HCT116 (cell line): ENCODE data around the gene KIF7. TPM values are rescaled to one million over a fixed set of nuclear protein-coding genes. Genes with fewer than 3 reads are reported as not detected.

Experiments
- ATAC-seq: fragments of 200-7000 bp; cut with Tn5 transposase; 2 replicates; pipeline ENCODE4 v1.9.1; 2020; ENCODE audit warnings: mild to moderate bottlenecking, moderate library complexity
- BruUV-seq: library from RNA; stranded (reverse); fragments of 400-500 nt; replicated peaks from 2 replicates; lab custom pipeline; 2021; lab: Mats Ljungman, UMichigan
- CTCF ChIA-PET: fragments of 300-600 bp; sonication (Branson Sonifier 250); formaldehyde crosslinking; loops from one replicate; lab custom pipeline; 2021; ENCODE audit warnings: antibody characterized with exemption; lab: Charles Lee
- POLR2A ChIA-PET: fragments of 300-600, 350-600 bp; sonication (Branson Sonifier 250); formaldehyde crosslinking; loops from one replicate; lab custom pipeline; 2021; ENCODE audit warnings: antibody characterized with exemption; lab: Charles Lee
- RAD21 ChIA-PET, 2 experiments: fragments of 300-600 bp; sonication (Branson Sonifier 250); formaldehyde crosslinking; loops; one replicate each; lab custom pipeline; 2023; ENCODE audit warnings: low total read pairs in 2 of 2; ENCODE audit not compliant: uncharacterized antibody in 2 of 2, unreplicated experiment in 2 of 2, low non-redundant PET in 1 of 2; lab: Charles Lee
- DNase-seq: peaks from one replicate; pipeline ENCODE4 v3.0.0-alpha.2; 2010; ENCODE audit warnings: low read depth, low spot score
- H2AFZ ChIP-seq: fragments of 200-600 bp; shearing (Covaris generic), sonication (generic); 2 replicates; pipeline ENCODE4 v1.6.1; 2017; ENCODE audit warnings: low read depth, mixed run types, mixed read lengths, antibody characterized with exemption, low read length; ENCODE audit not compliant: poor library complexity, severe bottlenecking
- H3K27ac ChIP-seq: 2 replicates; pipeline ENCODE4 v1.5.1; 2012; ENCODE audit warnings: low read depth, low read length
- H3K27me3 ChIP-seq: fragments of 200-600 bp; sonication (generic); 2 replicates; pipeline ENCODE4 v1.6.1; 2016; ENCODE audit warnings: mixed run types, low read length, mixed read lengths; ENCODE audit not compliant: insufficient read depth
- H3K36me3 ChIP-seq, 2 experiments: fragments of 200-500 bp in 1 of 2; fragments of 200-600 bp in 1 of 2; sonication (Bioruptor generic) in 1 of 2; sonication (generic) in 1 of 2; 2 replicates each; pipeline versions ENCODE4 v1.5.1 to v1.6.1; 2014 to 2016; ENCODE audit warnings: low read length in 2 of 2, inconsistent platforms in 1 of 2, mixed read lengths in 1 of 2, mixed run types in 1 of 2; ENCODE audit not compliant: insufficient read depth in 2 of 2, control insufficient read depth in 1 of 2
- H3K4me1 ChIP-seq, 2 experiments: fragments of 200-600 bp in 1 of 2; sonication (generic) in 1 of 2; 2 replicates each; pipeline versions ENCODE4 v1.5.1 to v1.6.1; 2012 to 2017; ENCODE audit warnings: low read length in 2 of 2, inconsistent platforms in 1 of 2, mild to moderate bottlenecking in 1 of 2, mixed read lengths in 1 of 2, mixed run types in 1 of 2, moderate library complexity in 1 of 2; ENCODE audit not compliant: insufficient read depth in 2 of 2, control insufficient read depth in 1 of 2
- H3K4me2 ChIP-seq: fragments of 200-600 bp; sonication (generic); 2 replicates; pipeline ENCODE4 v1.6.1; 2017; ENCODE audit warnings: mixed run types, low read length, mixed read lengths
- H3K4me3 ChIP-seq, 2 experiments: fragments of 200-600 bp in 1 of 2; sonication (generic) in 1 of 2; replicated peaks in 1 of 2; 2 replicates each; pipeline ENCODE4 v1.5.1; 2011 to 2016; ENCODE audit warnings: low read length in 2 of 2, control low read depth in 1 of 2, low read depth in 1 of 2, mild to moderate bottlenecking in 1 of 2, mixed read lengths in 1 of 2, mixed run types in 1 of 2
- H3K79me2 ChIP-seq: fragments of 200-600 bp; sonication (generic); 2 replicates; pipeline ENCODE4 v1.6.1; 2017; ENCODE audit warnings: mild to moderate bottlenecking, mixed run types, low read length, moderate library complexity, mixed read lengths; ENCODE audit not compliant: insufficient read depth
- H3K9ac ChIP-seq: fragments of 200-600 bp; sonication (generic); 2 replicates; pipeline ENCODE4 v1.6.1; 2016; ENCODE audit warnings: low read length, mixed read lengths
- H3K9me2 ChIP-seq: fragments of 200-600 bp; sonication (generic), shearing (Covaris generic); 2 replicates; pipeline ENCODE4 v1.6.1; 2017; ENCODE audit warnings: mixed run types, mild to moderate bottlenecking, moderate library complexity; ENCODE audit not compliant: insufficient read depth
- H3K9me3 ChIP-seq, 2 experiments: fragments of 200-500 bp in 1 of 2; fragments of 200-600 bp in 1 of 2; sonication (Bioruptor generic) in 1 of 2; sonication (generic) in 1 of 2; 2 replicates each; pipeline ENCODE4 v1.6.1; 2014 to 2017; ENCODE audit warnings: low read length in 2 of 2, mixed read lengths in 2 of 2, inconsistent platforms in 1 of 2, low read depth in 1 of 2, mild to moderate bottlenecking in 1 of 2, mixed run types in 1 of 2, moderate library complexity in 1 of 2; ENCODE audit not compliant: control insufficient read depth in 1 of 2, insufficient read depth in 1 of 2
- H4K20me1 ChIP-seq: fragments of 200-600 bp; sonication (generic), shearing (Covaris generic); 2 replicates; pipeline ENCODE4 v1.6.1; 2017; ENCODE audit warnings: mixed run types, mild to moderate bottlenecking, moderate library complexity; ENCODE audit not compliant: insufficient read depth
- ATF3 ChIP-seq: IDR thresholded peaks from 2 replicates; pipeline ENCODE4 v1.6.1; 2012
- CBX3 ChIP-seq: IDR thresholded peaks from 2 replicates; pipeline ENCODE4 v1.6.1; 2012; ENCODE audit warnings: low read depth
- CEBPB ChIP-seq: IDR thresholded peaks from 2 replicates; pipeline ENCODE4 v1.6.1; 2012; ENCODE audit warnings: low read depth
- CTCF ChIP-seq, 3 experiments: fragments of 200-600 bp in 1 of 3; sonication (generic) in 1 of 3; IDR thresholded peaks in 2 of 3; conservative IDR thresholded peaks in 1 of 3; 2 replicates each; pipeline ENCODE4 v1.5.1; 2012 to 2017; ENCODE audit warnings: low read depth in 2 of 3, low read length in 2 of 3, antibody characterized with exemption in 1 of 3, borderline replicate concordance in 1 of 3, control low read depth in 1 of 3, mild to moderate bottlenecking in 1 of 3, mixed read lengths in 1 of 3, mixed run types in 1 of 3, moderate library complexity in 1 of 3; ENCODE audit not compliant: insufficient read depth in 1 of 3
- EGR1 ChIP-seq: IDR thresholded peaks from 2 replicates; pipeline ENCODE4 v1.6.1; 2012; ENCODE audit warnings: low read depth
- ELF1 ChIP-seq: IDR thresholded peaks from 2 replicates; pipeline ENCODE4 v1.6.1; 2012; ENCODE audit warnings: low read depth, borderline replicate concordance
- EZH2 ChIP-seq: fragments of 200-600 bp; sonication (generic); IDR thresholded peaks from 2 replicates; pipeline ENCODE4 v1.6.1; 2017; ENCODE audit warnings: antibody characterized with exemption, mixed run types
- EZH2phosphoT487 ChIP-seq: fragments of 200-600 bp; IDR thresholded peaks from 2 replicates; pipeline ENCODE4 v1.6.1; 2018; ENCODE audit warnings: antibody characterized with exemption, borderline replicate concordance
- FOSL1 ChIP-seq: IDR thresholded peaks from 2 replicates; pipeline ENCODE4 v1.6.1; 2012; ENCODE audit warnings: low read depth
- JUND ChIP-seq: IDR thresholded peaks from 2 replicates; pipeline ENCODE4 v1.6.1; 2012
- MAX ChIP-seq: IDR thresholded peaks from 2 replicates; pipeline ENCODE4 v1.6.1; 2012
- POLR2A ChIP-seq: IDR thresholded peaks from 2 replicates; pipeline ENCODE4 v1.7.0; 2011; ENCODE audit warnings: borderline replicate concordance; ENCODE audit not compliant: insufficient read depth, insufficient read length; ENCODE audit errors: extremely low read depth
- POLR2AphosphoS5 ChIP-seq: IDR thresholded peaks from 2 replicates; pipeline ENCODE4 v1.6.1; 2011; ENCODE audit warnings: mild to moderate bottlenecking, low read depth, low read length, moderate library complexity
- REST ChIP-seq: IDR thresholded peaks from 2 replicates; pipeline ENCODE4 v1.6.1; 2012; ENCODE audit warnings: low read depth
- SIN3A ChIP-seq: IDR thresholded peaks from 2 replicates; pipeline ENCODE4 v1.6.1; 2012; ENCODE audit warnings: low read depth
- SRF ChIP-seq: IDR thresholded peaks from 2 replicates; pipeline ENCODE4 v1.6.1; 2012; ENCODE audit warnings: low read depth
- TCF7L2 ChIP-seq: IDR thresholded peaks from 2 replicates; pipeline ENCODE4 v1.7.0; 2011; ENCODE audit warnings: borderline replicate concordance, inconsistent platforms; ENCODE audit not compliant: insufficient read depth, insufficient read length; ENCODE audit errors: extremely low read depth
- YY1 ChIP-seq: IDR thresholded peaks from 2 replicates; pipeline ENCODE4 v1.6.1; 2011; ENCODE audit warnings: low read length, low read depth, moderate library complexity, mild to moderate bottlenecking; ENCODE audit not compliant: insufficient replicate concordance; ENCODE audit errors: extremely low read depth
- ZBTB33 ChIP-seq: IDR thresholded peaks from 2 replicates; pipeline ENCODE4 v1.6.1; 2011; ENCODE audit warnings: mild to moderate bottlenecking, low read length, moderate library complexity; ENCODE audit not compliant: insufficient replicate concordance; ENCODE audit errors: extremely low read depth
- ZFX ChIP-seq: fragments of 450-650 bp; IDR thresholded peaks from 2 replicates; pipeline ENCODE4 v1.6.1; 2017
- intact Hi-C: fragments of 100-400 bp; cut with micrococcal nuclease; formaldehyde crosslinking; loops from 2 replicates; pipeline ENCODE4 v1.10.0; 2022
- total RNA-seq: library from RNA; stranded (reverse); gene quantifications from one replicate; pipeline ENCODE4 v1.2.1, GENCODE V29; 2021; ENCODE audit not compliant: unreplicated experiment

KIF7 gene
- total RNA-seq, 1 experiment from 2014 or later = 0.12 TPM

GRCh38 chr15:89625716-89626115 is 29.6 kb downstream of the KIF7 start:
- no TSS peak for BruUV-seq
- H3K4me2 ChIP-seq = no peak overlapping the region
- TF ChIP-seq CTCF (IDR thresholded peaks at IDR 0.05 in 2 of 3, conservative IDR thresholded peaks at IDR 0.05 in 1 of 3; ENCODE audit: borderline replicate concordance in 1 of 3, insufficient read depth in 1 of 3, low read depth in 2 of 3, low read length in 2 of 3) = no peak
- no peak for TF ChIP-seq EZH2
- TF ChIP-seq MAX = no peak
- TF ChIP-seq SRF = no peak
- TF ChIP-seq ELF1 = no peak
- TF ChIP-seq POLR2A = no peak
- TF ChIP-seq CBX3 = no peak
- TF ChIP-seq EGR1 = no peak
- no peak for TF ChIP-seq ZBTB33
- no peak for TF ChIP-seq YY1
- no peak for TF ChIP-seq CEBPB
- TF ChIP-seq SIN3A = no peak
- no peak for TF ChIP-seq POLR2AphosphoS5
- no peak for TF ChIP-seq ATF3
- no peak for TF ChIP-seq FOSL1
- TF ChIP-seq TCF7L2 = no peak
- TF ChIP-seq EZH2phosphoT487 = no peak
- TF ChIP-seq REST = no peak
- no peak for TF ChIP-seq ZFX
- TF ChIP-seq JUND = no peak
- peaks cover 71 to 87% of the 10 kb centered on the region in 2 experiments for H3K36me3 ChIP-seq
- ChIA-PET POLR2A (no interaction called here), CTCF (no interaction called here), RAD21 (no interaction called here)
- intact Hi-C loops = no loop called here
- H4K20me1 ChIP-seq = no peaks in the 10 kb centered on the region
- no peaks in the 10 kb centered on the region for H3K27me3 ChIP-seq
- DNase-seq (no peak), ATAC-seq (no peak)
- H3K9me2 ChIP-seq = no peaks in the 10 kb centered on the region
- no peaks in the 10 kb centered on the region; the same call in 1 of the 2 replicates for H3K79me2 ChIP-seq
- H2AFZ ChIP-seq = no peak overlapping the region
- no peak overlapping the region for H3K4me3 ChIP-seq
- no peaks in the 10 kb centered on the region for H3K9me3 ChIP-seq
- no peaks in the 10 kb centered on the region for H3K4me1 ChIP-seq
- no peak overlapping the region for H3K9ac ChIP-seq
- H3K27ac ChIP-seq = no peak overlapping the region
